Endothelial cell of umbilical vein (primary cell): ENCODE results near the gene CCDC85C.

ENCODE experiments used
- GATA2 ChIP-seq: IDR thresholded peaks from 2 replicates; pipeline ENCODE4 v1.7.0; 2011; ENCODE audit warnings: low read depth, mild to moderate bottlenecking, moderate library complexity, mixed read lengths, low read length; ENCODE audit not compliant: insufficient read length, insufficient read depth
- POLR2A ChIP-seq: IDR thresholded peaks from 2 replicates; pipeline ENCODE4 v1.6.1; 2012; ENCODE audit warnings: low read depth, mild to moderate bottlenecking, control low read depth, low read length
- TF ChIP-seq, protein P1 (sequence below), 2 donors: IDR thresholded peaks; 1 replicate in 1 of 2; 2 replicates in 1 of 2; pipeline ENCODE4 v1.5.1; 2011; ENCODE audit warnings: low read length in 2 of 2, mild to moderate bottlenecking in 2 of 2, moderate library complexity in 2 of 2, control low read depth in 1 of 2, inconsistent platforms in 1 of 2, low read depth in 1 of 2; ENCODE audit not compliant: insufficient read depth in 1 of 2; ENCODE audit errors: extremely low read depth in 1 of 2

DNA sequence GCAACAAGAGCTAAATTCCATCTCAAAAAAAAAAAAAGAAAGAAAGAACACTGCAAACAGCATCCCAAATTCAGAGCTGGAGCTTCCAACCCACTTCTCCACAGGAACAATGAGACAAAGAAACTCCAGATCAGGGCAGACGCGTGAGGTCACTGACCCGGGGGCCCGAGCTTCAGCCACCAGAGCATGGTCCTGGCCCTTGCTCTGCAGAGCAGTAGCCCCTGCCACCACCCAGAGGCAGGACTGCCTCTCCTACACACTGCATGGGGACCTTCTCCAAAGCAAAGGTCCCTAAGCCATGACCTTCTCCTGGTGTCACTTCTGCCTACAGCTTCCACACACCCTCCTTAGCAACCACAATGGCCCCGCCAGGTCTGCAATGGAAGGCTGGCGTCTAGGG, 69.7 kb downstream of the CCDC85C start:
- TF ChIP-seq, protein P1, sequence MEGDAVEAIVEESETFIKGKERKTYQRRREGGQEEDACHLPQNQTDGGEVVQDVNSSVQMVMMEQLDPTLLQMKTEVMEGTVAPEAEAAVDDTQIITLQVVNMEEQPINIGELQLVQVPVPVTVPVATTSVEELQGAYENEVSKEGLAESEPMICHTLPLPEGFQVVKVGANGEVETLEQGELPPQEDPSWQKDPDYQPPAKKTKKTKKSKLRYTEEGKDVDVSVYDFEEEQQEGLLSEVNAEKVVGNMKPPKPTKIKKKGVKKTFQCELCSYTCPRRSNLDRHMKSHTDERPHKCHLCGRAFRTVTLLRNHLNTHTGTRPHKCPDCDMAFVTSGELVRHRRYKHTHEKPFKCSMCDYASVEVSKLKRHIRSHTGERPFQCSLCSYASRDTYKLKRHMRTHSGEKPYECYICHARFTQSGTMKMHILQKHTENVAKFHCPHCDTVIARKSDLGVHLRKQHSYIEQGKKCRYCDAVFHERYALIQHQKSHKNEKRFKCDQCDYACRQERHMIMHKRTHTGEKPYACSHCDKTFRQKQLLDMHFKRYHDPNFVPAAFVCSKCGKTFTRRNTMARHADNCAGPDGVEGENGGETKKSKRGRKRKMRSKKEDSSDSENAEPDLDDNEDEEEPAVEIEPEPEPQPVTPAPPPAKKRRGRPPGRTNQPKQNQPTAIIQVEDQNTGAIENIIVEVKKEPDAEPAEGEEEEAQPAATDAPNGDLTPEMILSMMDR (IDR thresholded peaks at IDR 0.05; ENCODE audit: extremely low read depth in 1 of 2, insufficient read depth in 1 of 2, low read depth in 1 of 2, low read length in 2 of 2), result no peak
- TF ChIP-seq POLR2A, result no peak
- no peak for TF ChIP-seq GATA2
